Muscle of leg (tissue), 11 donors: ENCODE results near the gene GCNT1. TPM values are rescaled to one million over a fixed set of nuclear protein-coding genes. Genes with fewer than 3 reads are reported as not detected.
"Not testable (repeated sequence)": the region's sequence is repeated elsewhere in the genome, so short reads cannot be mapped to it uniquely, and the experiment has no call there.

Source experiments
- DNase-seq: peaks from one replicate; pipeline ENCODE4 v3.0.0; 2013
- H3K27ac ChIP-seq: one replicate; pipeline ENCODE4 v1.5.1; 2013; ENCODE audit warnings: mild to moderate bottlenecking, low read length, control low read depth
- H3K27me3 ChIP-seq: one replicate; pipeline ENCODE4 v1.6.1; 2013; ENCODE audit warnings: low read length; ENCODE audit not compliant: control insufficient read depth, insufficient read depth
- H3K36me3 ChIP-seq: one replicate; pipeline ENCODE4 v1.6.1; 2013; ENCODE audit warnings: low read length; ENCODE audit not compliant: control insufficient read depth, insufficient read depth
- H3K4me1 ChIP-seq: one replicate; pipeline ENCODE4 v1.6.1; 2013; ENCODE audit warnings: low read length; ENCODE audit not compliant: control insufficient read depth, insufficient read depth
- H3K4me3 ChIP-seq: one replicate; pipeline ENCODE4 v1.5.1; 2013; ENCODE audit warnings: low read length, control low read depth
- H3K9me3 ChIP-seq: replicated peaks from 2 replicates; pipeline ENCODE4 v1.6.1; 2013; ENCODE audit warnings: low read depth, low read length; ENCODE audit not compliant: control insufficient read depth
- WGBS: methylation state at CpG from one replicate; pipeline ENCODE4 v1.1.5; 2013; ENCODE audit warnings: missing lambda C conversion rate; ENCODE audit not compliant: insufficient coverage; 5-methylcytosine and 5-hydroxymethylcytosine counted together
- polyA plus RNA-seq, 8 donors: library from polyadenylated mRNA; unstranded; fragments of 120-200 nt; gene quantifications; one replicate each; pipeline versions ENCODE4 v1.2.1 to v1.2.3, GENCODE V29; 2013; ENCODE audit warnings: inconsistent platforms in 1 of 8, low replicate concordance in 1 of 8; ENCODE audit not compliant: insufficient read length in 8 of 8, insufficient read depth in 1 of 8
- total RNA-seq: library from RNA; stranded (reverse); fragments of 120-200 nt; gene quantifications from one replicate; pipeline ENCODE4 v1.2.4, GENCODE V29; 2013

GCNT1 gene
- total and polyA plus RNA-seq, 9 donors: 3.0 to 5.9 (median 3.9) TPM

DNA sequence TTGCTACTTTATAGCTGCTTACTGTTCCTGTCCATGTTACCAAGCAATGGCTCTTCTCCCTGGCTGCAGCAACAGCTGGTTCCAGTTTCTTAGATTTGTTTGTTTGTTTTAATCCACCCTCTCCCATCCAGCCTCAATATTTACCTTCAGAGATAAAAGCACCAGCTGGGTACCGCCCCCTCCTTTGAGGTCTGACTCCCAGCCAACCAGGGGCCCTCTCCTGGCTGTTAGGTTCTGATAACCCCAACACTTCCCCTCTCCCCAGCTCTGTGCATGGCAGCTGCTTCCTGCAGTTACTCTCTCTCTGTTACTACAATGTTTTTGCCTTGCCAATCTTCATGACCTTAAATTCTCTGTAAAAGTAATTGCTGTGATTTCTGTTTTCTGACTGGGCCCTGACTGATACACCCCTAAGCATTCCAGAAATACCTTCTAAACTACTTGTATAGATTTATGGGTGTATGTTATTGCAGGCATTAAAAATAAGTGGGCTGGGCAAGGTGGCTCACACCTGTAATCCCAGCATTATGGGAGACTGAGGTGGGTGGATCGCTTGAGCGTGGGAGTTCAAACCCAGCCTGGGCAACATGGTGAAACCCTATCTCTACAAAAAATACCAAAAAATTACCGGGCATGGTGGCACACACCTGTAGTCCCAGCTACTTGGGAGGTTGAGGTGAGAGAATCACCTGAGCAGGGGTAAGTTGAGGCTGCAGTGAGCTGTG lies 2.6 kb upstream of the GCNT1 start:
- Histone ChIP-seq H3K4me1 (peaks cover 8% of the 10 kb centered on the region), H3K9me3 (no peaks in the 10 kb centered on the region), H3K27me3 (no peaks in the 10 kb centered on the region), H3K27ac (no peak overlapping the region), H3K4me3 (no peak overlapping the region), H3K36me3 (no peaks in the 10 kb centered on the region)
- WGBS: 38% methylated on average over 1 of the region's 4 CpGs
- peak; percentile 23 for DNase-seq

DNA sequence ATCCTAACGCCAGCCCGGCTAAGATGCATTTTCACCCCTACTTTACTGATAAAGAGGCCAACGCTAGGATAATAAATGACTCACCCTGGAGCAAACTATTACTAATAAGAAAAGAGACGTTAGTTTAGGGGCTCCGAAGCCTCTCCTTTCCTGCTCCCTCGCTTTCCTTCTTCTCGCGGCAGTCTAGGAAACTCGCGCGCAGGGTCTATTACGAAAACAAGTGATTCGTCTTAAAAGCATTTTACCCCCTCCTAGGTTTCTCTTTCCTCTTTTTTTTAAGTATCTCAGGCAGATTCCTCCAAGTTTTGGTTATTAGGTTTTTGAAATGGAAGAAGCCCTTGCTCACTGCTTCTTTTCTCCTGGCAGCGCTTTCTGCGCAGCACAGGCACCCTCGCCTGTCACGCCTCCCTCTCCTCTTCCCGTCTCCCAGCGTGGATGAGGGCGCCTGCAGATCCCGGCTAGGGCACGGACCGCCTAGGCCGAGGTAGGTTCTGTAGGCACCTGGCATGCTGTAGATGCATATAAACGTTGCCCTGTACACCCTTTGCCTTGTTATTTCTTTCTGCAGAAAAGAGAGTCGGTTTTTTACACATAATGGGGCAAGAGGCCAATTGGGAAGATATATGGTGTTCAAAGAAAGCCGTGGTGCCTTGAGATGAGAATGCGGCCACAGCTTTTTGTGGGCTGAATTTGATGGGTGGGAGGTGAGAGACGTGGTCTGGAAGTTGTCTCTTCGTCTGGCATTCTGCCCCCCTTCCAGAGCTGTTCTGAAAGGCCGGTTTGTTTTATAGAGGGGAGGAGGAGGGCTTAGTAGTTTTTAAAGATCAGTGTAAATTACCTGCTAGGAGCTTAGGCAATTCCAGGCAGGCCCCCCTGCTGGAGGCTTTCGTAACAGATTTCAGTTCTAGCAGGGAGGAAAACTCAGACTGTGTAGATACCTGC lies 983 bp downstream of the GCNT1 start:
- H3K36me3 ChIP-seq: no peaks in the 10 kb centered on the region
- no peaks in the 10 kb centered on the region for H3K9me3 ChIP-seq
- peak overlapping the region; percentile 33 for H3K27ac ChIP-seq
- peak overlapping the region; percentile 60 for H3K4me3 ChIP-seq
- WGBS: 3% methylated on average over 25 of the region's 32 CpGs
- peak; percentile 37 for DNase-seq
- no peaks in the 10 kb centered on the region for H3K27me3 ChIP-seq
- H3K4me1 ChIP-seq: peaks cover 8% of the 10 kb centered on the region

DNA sequence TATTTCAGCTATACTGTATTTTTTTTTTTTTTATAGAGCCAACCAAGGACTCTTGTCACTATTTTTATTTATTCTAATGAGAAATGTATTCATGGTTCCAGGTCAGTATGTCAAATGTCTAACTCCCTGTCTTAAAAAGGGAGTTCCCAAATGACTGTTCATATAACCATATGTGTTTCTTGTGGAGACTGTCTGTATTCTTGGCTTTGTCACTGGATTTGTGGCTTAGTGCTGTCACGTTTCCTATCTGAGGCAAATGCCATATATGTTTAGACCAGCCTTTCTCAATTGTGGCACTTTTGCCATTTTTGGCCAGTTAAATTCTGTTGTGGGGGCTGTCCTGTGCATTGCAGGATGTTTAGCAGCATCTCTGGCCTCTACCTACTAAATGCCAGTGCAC lies 3.1 kb downstream of the GCNT1 start:
- WGBS: no CpG with 5 or more reads among the region's 1 CpG
- peaks cover 8% of the 10 kb centered on the region for H3K4me1 ChIP-seq
- no peak overlapping the region for H3K27ac ChIP-seq
- DNase-seq: no peak
- H3K4me3 ChIP-seq: no peak overlapping the region
- no peaks in the 10 kb centered on the region for H3K9me3 ChIP-seq
- no peaks in the 10 kb centered on the region for H3K36me3 ChIP-seq
- no peaks in the 10 kb centered on the region for H3K27me3 ChIP-seq

DNA sequence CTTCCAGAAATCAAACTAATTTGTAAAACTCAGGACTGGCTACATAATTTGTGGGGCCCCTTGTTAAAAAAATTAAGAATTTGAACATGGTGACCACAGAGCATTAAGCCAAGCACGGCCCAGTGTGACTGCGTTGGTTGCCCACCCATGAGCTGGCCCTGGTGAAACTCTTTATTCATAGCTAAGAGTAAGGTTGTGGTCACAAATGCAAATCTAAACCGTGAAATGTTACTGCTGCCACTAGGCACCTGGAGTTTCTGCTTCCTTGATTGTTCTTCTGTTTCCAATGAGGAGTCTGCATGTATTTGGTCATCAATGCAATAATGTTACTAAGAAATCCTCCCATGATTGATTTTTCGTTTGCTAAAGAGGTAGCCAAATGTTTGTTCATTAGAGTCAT lies 4.2 kb downstream of the GCNT1 start:
- no peak for DNase-seq
- Histone ChIP-seq H3K4me1 (peaks cover 8% of the 10 kb centered on the region), H3K9me3 (no peaks in the 10 kb centered on the region), H3K4me3 (no peak overlapping the region), H3K27ac (no peak overlapping the region), H3K36me3 (no peaks in the 10 kb centered on the region), H3K27me3 (no peaks in the 10 kb centered on the region)
- 94% methylated on average over 2 of the region's 4 CpGs for WGBS

DNA sequence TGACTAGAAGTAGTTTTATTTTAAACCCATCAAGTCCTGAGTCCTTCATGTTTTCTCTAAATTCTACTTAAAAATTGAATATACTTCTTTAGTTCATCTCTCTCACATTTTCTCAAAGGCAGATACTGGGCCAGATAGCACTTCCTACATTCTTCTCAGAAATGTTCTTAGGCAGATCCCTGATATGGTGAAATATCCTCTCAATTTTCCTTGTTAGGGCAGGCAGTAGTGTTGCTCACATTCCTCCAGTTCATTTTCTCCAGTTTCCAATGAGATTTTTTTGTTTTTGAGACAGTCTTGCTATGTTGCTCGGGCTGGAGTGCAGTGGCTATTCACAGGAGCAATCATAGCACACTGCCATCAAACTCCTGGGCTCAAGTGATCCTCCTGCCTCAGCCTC lies 5.7 kb downstream of the GCNT1 start:
- 100% methylated on average over 1 of the region's 1 CpG for WGBS
- H3K36me3 ChIP-seq: no peaks in the 10 kb centered on the region
- no peaks in the 10 kb centered on the region for H3K9me3 ChIP-seq

DNA sequence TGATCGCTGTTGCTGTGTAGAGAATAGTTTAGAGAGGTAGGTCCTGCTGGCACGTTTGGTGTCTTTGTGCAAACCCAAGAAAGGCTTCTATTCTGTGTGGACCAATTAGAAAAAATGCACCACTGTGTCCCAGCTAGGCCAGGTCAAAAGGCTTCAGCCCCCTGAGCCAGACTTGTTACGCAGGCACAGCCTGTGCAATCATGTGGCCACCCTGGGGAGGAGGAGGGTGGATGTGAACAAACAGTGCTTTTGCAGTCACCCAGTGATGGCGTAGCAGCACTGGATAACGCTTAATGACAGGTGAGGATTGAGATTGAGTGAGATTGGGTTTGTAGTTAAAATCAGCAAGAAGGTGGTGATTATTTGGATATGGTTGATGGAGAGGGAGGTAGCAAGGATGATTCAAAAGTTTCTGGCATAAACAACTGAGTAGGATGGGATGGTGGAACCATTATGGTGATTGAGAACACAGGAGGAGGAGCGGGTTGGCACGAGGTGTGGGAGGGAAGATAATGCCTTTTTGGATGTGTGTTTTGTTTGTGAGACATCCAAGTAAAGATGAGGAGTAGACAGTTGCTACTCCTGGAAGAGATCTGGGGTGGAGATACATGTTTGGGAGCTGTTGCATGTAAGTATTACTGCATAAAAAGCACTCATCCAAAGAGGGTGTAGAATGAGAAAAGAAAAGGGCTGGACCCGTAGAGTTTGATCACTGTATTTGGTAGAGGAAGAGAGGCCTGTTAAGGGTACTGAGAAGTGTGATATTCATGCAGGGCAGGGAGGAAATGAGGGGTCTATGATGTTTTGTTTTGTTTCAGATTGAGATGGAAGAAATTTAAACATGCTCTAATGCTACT lies 6.7 kb downstream of the GCNT1 start:
- H3K4me1 ChIP-seq: no peaks in the 10 kb centered on the region
- H3K4me3 ChIP-seq: no peak overlapping the region
- 73% methylated on average over 8 of the region's 8 CpGs for WGBS
- no peaks in the 10 kb centered on the region for H3K27me3 ChIP-seq
- no peak overlapping the region for H3K27ac ChIP-seq
- DNase-seq: no peak
- no peaks in the 10 kb centered on the region for H3K9me3 ChIP-seq
- no peaks in the 10 kb centered on the region for H3K36me3 ChIP-seq

More for the DNA sequence above, 5.7 kb downstream of the GCNT1 start:
- H3K4me3 ChIP-seq: no peak overlapping the region
- H3K4me1 ChIP-seq: peaks cover 5% of the 10 kb centered on the region
- no peak overlapping the region for H3K27ac ChIP-seq
- DNase-seq: no peak
- no peaks in the 10 kb centered on the region for H3K27me3 ChIP-seq

DNA sequence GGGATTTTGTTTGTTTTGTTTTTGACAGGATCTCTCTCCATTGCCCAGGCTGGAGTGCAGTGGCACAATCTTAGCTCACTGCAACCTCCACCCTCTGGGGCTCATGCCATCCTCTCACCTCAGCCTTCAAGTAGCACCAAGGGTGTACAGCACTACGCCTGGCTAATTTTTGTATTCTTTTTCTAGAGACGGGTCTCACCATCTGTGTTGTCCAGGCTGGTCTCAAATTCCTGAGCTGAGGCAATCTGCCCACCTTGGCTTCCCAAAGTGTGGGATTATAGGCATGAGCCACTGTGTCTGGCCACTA lies 7.3 kb downstream of the GCNT1 start:
- Histone ChIP-seq H3K4me3 (no peak overlapping the region), H3K4me1 (no peaks in the 10 kb centered on the region), H3K36me3 (no peaks in the 10 kb centered on the region), H3K27ac (no peak overlapping the region), H3K9me3 (no peaks in the 10 kb centered on the region), H3K27me3 (no peaks in the 10 kb centered on the region)
- 76% methylated on average over 2 of the region's 2 CpGs for WGBS
- DNase-seq: no peak

DNA sequence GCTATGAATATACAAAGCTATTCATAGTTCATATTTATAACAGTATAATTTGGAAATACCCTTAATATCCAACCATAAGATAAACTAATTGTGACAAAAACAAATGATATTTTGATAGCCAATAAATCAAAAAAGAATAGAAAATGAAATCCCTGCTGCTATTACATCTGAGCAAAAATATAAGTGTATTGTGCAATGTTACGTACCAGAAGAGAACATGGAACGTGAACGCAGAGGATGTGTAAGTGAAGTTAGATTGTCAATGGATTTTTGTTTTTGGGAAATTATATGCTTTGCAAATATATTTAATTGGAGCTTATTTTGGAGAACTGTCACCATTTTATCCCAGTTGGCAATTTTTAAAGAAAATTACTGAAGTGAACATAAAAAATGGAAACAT lies 15.4 kb downstream of the GCNT1 start:
- no peak for DNase-seq
- WGBS: 75% methylated on average over 2 of the region's 3 CpGs
- H3K27ac ChIP-seq: no peak overlapping the region
- H3K4me3 ChIP-seq: no peak overlapping the region
- H3K36me3 ChIP-seq: no peaks in the 10 kb centered on the region
- H3K27me3 ChIP-seq: no peaks in the 10 kb centered on the region
- peaks cover 4% of the 10 kb centered on the region for H3K9me3 ChIP-seq
- peaks cover 3% of the 10 kb centered on the region for H3K4me1 ChIP-seq

DNA sequence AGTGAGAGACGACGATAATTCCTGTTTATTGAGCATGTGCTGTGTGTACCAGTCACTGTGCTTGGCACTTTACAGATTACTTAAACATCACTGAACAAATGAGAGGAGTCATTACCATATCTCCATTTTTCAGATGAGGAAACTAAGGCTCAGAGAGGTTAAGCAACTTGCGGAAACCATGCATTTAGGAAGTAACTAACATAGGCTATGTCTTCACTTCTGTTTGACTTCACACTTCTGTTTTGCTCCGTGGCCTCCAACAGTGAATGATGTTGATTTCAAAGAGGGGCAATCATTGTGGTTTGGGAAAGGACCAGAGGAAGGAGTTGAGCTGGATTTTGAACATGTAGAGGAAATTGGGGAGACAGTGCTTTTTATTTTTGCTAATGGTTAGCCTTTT lies 16.7 kb downstream of the GCNT1 start:
- H3K9me3 ChIP-seq: peaks cover 6% of the 10 kb centered on the region
- no peaks in the 10 kb centered on the region for H3K36me3 ChIP-seq
- WGBS: 67% methylated on average over 1 of the region's 4 CpGs
- H3K4me3 ChIP-seq: no peak overlapping the region
- no peak overlapping the region for H3K27ac ChIP-seq
- no peaks in the 10 kb centered on the region for H3K27me3 ChIP-seq
- H3K4me1 ChIP-seq: peaks cover 3% of the 10 kb centered on the region
- DNase-seq: no peak

DNA sequence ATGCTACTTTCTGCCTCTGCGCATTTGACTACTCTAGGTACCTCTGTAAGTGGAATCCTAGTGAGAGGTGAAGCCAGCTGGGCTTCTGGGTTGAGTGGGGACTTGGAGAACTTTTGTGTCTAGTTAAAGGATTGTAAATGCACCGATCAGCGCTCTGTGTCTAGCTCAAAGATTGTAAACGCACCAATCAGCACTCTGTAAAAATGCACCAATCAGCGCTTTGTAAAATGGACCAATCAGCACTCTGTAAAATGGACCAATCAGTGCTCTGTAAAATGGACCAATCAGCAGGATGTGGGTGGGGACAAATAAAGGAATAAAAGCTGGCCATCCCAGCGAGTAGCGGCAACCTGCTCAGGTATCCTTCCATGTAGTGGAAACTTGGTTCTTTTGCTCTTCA lies 18.8 kb downstream of the GCNT1 start:
- DNase-seq, H3K4me1 ChIP-seq, H3K36me3 ChIP-seq, H3K27ac ChIP-seq, H3K27me3 ChIP-seq, H3K4me3 ChIP-seq, H3K9me3 ChIP-seq: not testable (repeated sequence)
- 88% methylated on average over 2 of the region's 7 CpGs for WGBS
